Measurements from ENCODE around the gene FOXA3. TPM values are rescaled to one million over a fixed set of nuclear protein-coding genes. Genes with fewer than 3 reads are reported as not detected.

The FOXA3 gene
- total RNA-seq, 4 donors from 2014 or later, result 0.42 TPM; not detected in 3

GRCh38 chr19:45848922-45849321 is 15.2 kb upstream of the FOXA3 start:
- 91 to 95% methylated on average over 2 to 4 of the region's 4 CpGs for WGBS, 2 donors (ENCODE audit: low coverage in 1 of 2)
- H3K4me3 ChIP-seq, result no peak overlapping the region
- no peaks in the 10 kb centered on the region for H3K4me1 ChIP-seq
- TF ChIP-seq EP300 (IDR thresholded peaks at IDR 0.05) (no peak), POLR2AphosphoS5 (IDR thresholded peaks at IDR 0.05) (no peak), POLR2A (IDR thresholded peaks at IDR 0.05) (no peak)
- TF ChIP-seq, protein P1, sequence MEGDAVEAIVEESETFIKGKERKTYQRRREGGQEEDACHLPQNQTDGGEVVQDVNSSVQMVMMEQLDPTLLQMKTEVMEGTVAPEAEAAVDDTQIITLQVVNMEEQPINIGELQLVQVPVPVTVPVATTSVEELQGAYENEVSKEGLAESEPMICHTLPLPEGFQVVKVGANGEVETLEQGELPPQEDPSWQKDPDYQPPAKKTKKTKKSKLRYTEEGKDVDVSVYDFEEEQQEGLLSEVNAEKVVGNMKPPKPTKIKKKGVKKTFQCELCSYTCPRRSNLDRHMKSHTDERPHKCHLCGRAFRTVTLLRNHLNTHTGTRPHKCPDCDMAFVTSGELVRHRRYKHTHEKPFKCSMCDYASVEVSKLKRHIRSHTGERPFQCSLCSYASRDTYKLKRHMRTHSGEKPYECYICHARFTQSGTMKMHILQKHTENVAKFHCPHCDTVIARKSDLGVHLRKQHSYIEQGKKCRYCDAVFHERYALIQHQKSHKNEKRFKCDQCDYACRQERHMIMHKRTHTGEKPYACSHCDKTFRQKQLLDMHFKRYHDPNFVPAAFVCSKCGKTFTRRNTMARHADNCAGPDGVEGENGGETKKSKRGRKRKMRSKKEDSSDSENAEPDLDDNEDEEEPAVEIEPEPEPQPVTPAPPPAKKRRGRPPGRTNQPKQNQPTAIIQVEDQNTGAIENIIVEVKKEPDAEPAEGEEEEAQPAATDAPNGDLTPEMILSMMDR (IDR thresholded peaks at IDR 0.05), result no peak
- ATAC-seq, result no peak
- no peaks in the 10 kb centered on the region for H3K27me3 ChIP-seq
- peaks cover 0 to 100% of the 10 kb centered on the region in 2 donors for H3K36me3 ChIP-seq
- H3K9me3 ChIP-seq, result no peaks in the 10 kb centered on the region
- no peak overlapping the region for H3K27ac ChIP-seq

- Histone ChIP-seq H3K4me1 (no peaks in the 10 kb centered on the region), H3K9me3 (no peaks in the 10 kb centered on the region), H3K27me3 (no peaks in the 10 kb centered on the region), H3K4me3 (no peak overlapping the region), H3K36me3 (peaks cover 0 to 90% of the 10 kb centered on the region in 2 donors), H3K27ac (no peak overlapping the region)
- TF ChIP-seq EP300 (IDR thresholded peaks at IDR 0.05) (no peak), POLR2A (IDR thresholded peaks at IDR 0.05) (no peak), POLR2AphosphoS5 (IDR thresholded peaks at IDR 0.05) (no peak)
- TF ChIP-seq, protein P1 (IDR thresholded peaks at IDR 0.05), result no peak
- 89 to 91% methylated on average over 4 to 6 of the region's 10 CpGs for WGBS, 2 donors (ENCODE audit: low coverage in 1 of 2)
- no peak for ATAC-seq
Observed at GRCh38 chr19:45852145-45852750, 11.9 kb upstream of the FOXA3 start.

DNA sequence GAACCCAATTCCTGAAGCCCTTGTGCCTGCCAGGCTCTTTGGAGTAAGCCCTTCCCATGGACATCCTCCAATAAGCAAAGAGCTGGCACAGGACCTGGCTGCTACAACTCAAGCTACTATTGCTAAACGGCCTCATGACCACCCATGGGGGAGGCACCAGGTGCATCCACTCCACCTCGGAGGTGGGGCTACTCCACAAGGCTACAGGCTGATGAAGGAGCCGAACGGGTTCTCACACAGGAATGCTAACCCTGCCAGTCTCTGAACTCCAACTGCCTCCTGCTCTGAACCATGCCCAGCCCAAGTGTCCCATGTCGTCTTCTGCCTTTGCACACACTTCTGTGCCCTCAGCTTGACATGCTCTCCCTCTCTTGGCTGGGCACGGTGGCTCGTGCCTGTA is 11.1 kb upstream of the FOXA3 start:
- H3K27ac ChIP-seq, result no peak overlapping the region
- H3K4me3 ChIP-seq, result no peak overlapping the region
- no peaks in the 10 kb centered on the region for H3K27me3 ChIP-seq
- H3K9me3 ChIP-seq, result no peaks in the 10 kb centered on the region
- H3K4me1 ChIP-seq, result no peaks in the 10 kb centered on the region
- ATAC-seq, result no peak
- no CpG with 5 or more reads among the region's 7 CpGs for WGBS, 2 donors (ENCODE audit: low coverage in 1 of 2)
- TF ChIP-seq, protein P1 (IDR thresholded peaks at IDR 0.05), result no peak
- TF ChIP-seq POLR2AphosphoS5 (IDR thresholded peaks at IDR 0.05), result no peak
- peaks cover 0 to 85% of the 10 kb centered on the region in 2 donors for H3K36me3 ChIP-seq

GRCh38 chr19:45854167-45854778 is 9.9 kb upstream of the FOXA3 start:
- peaks cover 0 to 85% of the 10 kb centered on the region in 2 donors for H3K36me3 ChIP-seq
- no peak overlapping the region for H3K4me3 ChIP-seq
- no peak for ATAC-seq
- 40 to 84% methylated on average over 1 to 7 of the region's 16 CpGs for WGBS, 2 donors (ENCODE audit: low coverage in 1 of 2)
- H3K27me3 ChIP-seq, result no peaks in the 10 kb centered on the region
- H3K27ac ChIP-seq, result no peak overlapping the region
- TF ChIP-seq, protein P1 (IDR thresholded peaks at IDR 0.05), result no peak
- no peak for TF ChIP-seq POLR2AphosphoS5 (IDR thresholded peaks at IDR 0.05)
- TF ChIP-seq EP300 (IDR thresholded peaks at IDR 0.05), result no peak
- no peak for TF ChIP-seq POLR2A (IDR thresholded peaks at IDR 0.05)
- H3K4me1 ChIP-seq, result no peaks in the 10 kb centered on the region
- no peaks in the 10 kb centered on the region for H3K9me3 ChIP-seq

Measured in gastroesophageal sphincter (tissue), 4 donors.